GM19468 (cell line): ENCODE data around the gene APOC1.
"Not testable (repeated sequence)": the region's sequence is repeated elsewhere in the genome, so short reads cannot be mapped to it uniquely, and the experiment has no call there.

ENCODE experiments used
- ATAC-seq: cut with Tn5 transposase; IDR thresholded peaks from one replicate; pipeline ENCODE4 v1.9.1; 2021; ENCODE audit warnings: mild to moderate bottlenecking, moderate library complexity, moderate number of reproducible peaks; ENCODE audit not compliant: unreplicated experiment; ENCODE audit errors: extremely low read depth

APOC1 gene

DNA sequence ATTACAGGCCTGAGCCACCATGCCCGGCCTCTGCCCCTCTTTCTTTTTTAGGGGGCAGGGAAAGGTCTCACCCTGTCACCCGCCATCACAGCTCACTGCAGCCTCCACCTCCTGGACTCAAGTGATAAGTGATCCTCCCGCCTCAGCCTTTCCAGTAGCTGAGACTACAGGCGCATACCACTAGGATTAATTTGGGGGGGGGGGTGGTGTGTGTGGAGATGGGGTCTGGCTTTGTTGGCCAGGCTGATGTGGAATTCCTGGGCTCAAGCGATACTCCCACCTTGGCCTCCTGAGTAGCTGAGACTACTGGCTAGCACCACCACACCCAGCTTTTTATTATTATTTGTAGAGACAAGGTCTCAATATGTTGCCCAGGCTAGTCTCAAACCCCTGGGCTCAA, 4.6 kb upstream of the APOC1 start:
- no peak for ATAC-seq

DNA sequence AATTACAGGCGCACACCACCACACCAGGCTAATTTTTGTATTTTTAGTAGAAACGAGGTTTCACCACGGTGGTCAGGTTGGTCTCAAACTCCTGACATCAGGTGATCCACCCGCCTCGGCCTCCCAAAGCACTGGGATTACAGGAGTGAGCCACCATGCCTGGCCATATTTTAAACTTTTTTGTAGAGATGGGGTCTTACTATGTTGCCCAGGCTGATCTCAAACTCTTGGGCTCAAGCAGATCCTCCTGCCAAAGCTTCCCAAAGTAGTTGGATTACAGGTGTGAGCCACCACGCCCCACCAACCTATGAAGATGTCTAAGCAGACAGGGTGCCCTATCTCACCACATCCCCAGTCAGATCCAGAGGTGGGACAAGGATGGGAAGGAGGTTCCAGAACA, 2.5 kb upstream of the APOC1 start:
- ATAC-seq, result not testable (repeated sequence)

DNA sequence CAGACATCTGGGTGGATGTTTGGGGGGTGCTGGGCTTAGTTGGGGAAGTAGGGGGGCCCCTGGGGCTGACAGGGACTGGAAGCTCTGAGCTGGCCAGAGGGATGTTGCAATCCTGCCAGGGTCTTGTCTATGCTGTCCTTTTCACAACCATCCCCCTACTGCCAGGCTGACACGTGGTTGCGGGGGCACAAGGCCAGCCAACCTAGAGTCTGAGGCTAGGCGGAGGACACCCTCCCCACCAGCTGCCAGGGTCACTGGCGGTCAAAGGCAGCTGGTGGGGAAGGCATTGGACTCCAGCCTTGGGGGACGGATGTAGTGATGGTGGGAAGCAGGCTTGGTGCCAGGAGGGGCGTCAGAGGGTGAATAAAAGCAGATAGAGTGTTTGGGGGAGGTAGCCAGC, 1.6 kb upstream of the APOC1 start:
- no peak for ATAC-seq

DNA sequence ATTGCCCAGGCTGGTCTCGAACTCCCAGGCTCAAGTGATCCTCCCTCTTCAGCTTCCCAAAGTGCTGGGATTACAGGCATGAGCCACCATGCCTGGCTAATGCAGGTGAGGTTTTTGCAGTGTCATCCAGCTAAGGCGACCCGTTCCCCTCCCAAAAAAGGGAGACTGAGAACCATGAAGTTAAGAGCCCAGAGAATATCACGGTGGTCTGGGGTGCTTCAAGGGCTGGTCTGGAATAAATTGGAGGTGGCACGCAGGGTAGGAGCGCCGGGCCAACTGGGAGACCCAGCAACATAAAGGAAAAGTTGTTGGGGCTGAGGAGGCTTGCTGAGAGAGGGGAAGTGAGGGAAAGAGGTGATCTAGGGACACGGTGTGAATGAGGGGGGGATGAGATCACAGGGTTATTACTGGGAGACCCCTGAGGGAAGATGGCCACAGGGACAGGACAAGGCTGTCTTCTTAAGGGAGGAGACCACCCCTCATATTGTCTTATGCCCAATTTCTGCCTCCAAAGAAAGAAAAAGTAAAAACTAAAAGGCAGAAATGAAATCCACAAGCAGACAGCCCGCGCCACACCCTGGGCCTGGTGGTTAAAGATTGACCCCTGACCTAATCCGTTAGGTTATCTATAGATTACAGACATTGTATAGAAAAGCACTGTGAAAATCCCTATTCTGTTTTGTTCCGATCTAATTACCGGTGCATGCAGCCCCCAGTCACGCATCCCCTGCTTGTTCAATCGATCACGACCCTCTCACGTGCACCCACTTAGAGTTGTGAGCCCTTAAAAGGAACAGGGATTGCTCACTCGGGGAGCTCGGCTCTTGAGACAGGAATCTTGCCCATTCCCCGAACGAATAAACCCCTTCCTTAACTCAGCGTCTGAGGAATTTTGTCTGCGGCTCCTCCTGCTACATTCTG, 636 bp upstream of the APOC1 start:
- ATAC-seq, result not testable (repeated sequence)

DNA sequence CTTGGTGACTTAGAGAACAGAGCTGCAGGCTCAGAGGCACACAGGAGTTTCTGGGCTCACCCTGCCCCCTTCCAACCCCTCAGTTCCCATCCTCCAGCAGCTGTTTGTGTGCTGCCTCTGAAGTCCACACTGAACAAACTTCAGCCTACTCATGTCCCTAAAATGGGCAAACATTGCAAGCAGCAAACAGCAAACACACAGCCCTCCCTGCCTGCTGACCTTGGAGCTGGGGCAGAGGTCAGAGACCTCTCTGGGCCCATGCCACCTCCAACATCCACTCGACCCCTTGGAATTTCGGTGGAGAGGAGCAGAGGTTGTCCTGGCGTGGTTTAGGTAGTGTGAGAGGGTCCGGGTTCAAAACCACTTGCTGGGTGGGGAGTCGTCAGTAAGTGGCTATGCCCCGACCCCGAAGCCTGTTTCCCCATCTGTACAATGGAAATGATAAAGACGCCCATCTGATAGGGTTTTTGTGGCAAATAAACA, 9.9 kb downstream of the APOC1 start:
- ATAC-seq, result no peak

DNA sequence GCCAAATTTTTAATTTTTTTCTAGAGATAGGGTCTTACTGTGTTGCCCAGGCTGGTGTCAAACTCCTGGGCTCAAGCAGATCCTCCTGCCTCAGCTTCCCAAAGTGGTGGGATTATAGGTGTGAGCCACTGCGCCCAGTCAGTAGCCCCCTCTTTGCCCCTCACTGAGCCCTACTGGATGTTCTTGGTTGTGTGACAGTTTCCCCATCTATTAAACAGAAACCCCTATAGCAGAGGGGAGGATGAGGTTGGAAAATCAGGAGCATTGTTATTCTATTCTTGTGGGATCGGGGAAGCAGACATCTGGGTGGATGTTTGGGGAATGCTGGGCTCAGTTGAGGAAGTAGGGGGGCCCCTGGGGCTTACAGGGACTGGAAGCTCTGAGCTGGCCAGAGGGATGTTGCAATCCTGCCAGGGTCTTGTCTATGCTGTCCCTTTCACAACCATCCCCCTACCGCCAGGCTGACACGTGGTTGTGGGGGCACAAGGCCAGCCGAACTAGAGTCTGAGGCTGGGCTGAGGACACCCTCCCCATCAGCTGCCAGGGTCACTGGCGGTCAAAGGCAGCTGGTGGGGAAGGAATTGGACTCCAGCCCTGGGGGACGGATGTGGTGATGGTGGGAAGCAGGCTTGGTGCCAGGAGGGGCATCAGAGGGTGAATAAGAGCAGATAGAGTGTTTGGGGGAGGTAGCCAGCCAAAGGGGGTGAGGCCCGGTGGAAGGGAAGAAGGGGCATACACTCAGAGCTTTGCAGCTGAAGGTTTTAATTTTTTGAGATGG, 10.9 kb downstream of the APOC1 start:
- no peak for ATAC-seq

DNA sequence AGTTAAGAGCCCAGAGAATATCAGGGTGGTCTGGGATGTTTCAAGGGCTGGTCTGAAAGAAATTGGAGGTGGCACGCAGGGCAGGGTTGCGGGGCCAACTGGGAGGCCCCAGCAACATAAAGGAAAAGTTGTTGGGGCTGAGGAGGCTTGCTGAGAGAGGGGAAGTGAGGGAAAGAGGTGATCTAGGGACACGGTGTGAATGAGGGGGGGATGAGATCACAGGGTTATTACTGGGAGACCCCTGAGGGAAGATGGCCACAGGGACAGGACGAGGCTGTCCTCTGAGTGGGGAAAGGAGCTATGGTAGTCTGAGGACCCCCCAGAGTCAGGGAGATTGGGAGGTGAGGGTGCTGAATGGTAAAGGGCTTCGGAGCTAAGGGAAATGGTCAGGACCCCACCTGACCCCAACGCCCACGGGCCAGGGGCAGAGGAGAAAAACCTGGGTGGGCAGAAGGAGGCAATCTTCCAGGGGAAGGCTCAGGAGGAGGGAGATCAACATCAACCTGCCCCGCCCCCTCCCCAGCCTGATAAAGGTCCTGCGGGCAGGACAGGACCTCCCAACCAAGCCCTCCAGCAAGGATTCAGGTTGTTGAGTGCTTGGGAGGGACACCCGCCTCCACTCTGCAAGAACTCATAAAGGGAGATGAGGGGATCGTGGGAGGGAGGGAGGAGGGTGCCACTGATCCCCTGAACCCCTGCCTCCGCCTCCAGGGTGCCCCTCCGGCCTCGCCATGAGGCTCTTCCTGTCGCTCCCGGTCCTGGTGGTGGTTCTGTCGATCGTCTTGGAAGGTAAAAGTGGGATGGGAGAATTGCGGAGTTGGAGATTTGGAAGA, 12.1 kb downstream of the APOC1 start:
- not testable (repeated sequence) for ATAC-seq

DNA sequence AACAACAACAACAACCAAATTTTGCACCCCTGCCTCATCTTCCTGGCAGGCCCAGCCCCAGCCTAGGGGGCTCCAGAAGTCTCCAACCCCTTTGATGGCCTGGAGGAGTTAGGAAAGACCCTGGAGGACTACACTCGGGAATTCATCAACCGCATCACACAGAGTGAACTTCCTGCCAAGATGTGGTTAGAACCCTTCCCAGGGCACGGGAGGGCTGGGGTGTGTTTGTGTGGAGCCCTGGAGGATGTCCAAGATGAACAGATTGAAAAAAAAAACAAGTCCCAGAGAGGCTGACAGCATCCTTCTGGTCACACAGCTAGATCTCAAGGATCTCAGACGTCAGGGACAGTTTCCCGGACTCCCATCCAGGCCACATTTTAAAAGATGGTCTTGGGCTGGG, 13.3 kb downstream of the APOC1 start:
- ATAC-seq, result no peak

DNA sequence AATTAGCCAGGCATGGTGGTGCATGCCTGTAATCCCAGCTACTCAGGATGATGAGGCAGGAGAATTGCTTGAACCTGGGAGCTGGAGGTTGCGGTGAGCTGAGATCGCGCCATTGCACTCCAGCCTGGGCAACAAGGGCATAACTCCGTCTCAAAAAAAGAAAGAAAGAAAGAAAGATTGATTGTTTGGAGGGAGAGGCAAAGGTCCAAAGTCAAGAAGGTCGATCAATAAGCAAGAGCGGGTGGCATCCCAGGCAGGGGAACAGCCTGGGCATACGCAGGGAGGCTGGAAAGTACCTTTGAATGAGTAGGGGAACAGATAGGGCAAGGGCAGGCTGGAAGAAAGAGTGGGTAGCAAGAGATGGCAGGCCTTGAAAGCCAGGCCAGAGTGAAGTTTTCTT, 15.7 kb downstream of the APOC1 start:
- no peak for ATAC-seq

DNA sequence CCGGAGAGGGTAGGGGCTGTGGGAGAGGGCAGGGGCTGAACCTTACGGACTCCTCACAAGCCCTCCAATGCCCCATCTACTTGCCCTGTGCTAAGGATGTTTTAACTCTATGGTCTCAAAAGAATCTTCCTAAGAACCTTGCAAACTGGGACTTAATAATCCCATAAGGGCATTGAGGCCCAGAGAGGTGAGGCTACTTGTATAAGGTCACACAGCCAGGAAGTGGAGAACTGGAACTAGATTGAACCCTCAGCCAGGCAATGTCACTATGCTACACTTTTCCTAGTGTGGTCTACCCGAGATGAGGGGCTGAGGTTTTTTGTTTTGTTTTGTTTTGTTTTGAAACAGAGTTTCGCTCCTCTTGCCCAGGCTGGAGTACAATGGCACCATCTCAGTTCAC, 17.1 kb downstream of the APOC1 start:
- ATAC-seq, result no peak

DNA sequence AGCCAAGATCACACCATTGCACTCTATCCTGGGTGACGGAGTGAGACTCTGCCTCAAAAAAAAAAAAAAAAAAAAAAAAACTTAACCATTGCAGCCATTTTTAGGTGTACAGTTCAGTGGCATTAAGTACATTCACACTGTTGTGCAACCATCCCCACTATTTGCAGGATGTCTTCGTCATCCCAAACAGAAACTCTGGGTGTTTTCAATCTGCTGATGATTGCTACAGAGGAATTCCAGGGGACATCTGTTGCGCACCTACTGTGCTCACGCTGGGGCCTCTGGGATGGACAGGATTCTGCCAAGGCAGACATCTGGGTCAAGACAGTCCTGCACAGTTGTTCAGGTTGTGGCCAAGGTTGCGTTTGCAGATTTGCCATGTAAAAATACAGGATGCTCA, 25.3 kb downstream of the APOC1 start:
- no peak for ATAC-seq

DNA sequence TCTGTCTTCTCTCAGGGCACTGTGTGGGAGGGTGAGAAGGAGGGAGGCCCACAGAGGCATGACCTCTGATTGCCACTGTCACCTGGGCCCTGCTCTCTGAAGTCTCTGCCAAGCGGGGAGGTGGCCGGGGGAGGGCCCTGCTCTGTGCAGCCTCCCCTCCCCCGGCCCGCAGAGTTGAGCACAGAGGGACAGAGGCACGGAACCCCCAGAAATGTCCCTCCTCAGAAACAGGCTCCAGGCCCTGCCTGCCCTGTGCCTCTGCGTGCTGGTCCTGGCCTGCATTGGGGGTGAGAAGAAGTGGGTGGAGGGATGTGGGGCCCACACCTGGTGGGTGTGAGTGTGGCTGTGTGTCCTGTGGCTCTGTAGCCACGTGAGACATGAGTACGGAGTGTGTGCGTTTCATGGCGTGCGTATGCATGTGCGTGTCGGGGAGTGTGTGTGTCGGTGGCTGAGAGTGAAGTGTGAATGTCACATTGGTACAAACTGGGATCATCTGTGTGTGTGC, 27.7 kb downstream of the APOC1 start, which contains the start of gene APOC4:
Gene APOC4 (plus strand): TSS at position 171 of the 505 bp plus-strand sequence. CDS start 41 bp downstream, at position 212.
- ATAC-seq, result no peak

DNA sequence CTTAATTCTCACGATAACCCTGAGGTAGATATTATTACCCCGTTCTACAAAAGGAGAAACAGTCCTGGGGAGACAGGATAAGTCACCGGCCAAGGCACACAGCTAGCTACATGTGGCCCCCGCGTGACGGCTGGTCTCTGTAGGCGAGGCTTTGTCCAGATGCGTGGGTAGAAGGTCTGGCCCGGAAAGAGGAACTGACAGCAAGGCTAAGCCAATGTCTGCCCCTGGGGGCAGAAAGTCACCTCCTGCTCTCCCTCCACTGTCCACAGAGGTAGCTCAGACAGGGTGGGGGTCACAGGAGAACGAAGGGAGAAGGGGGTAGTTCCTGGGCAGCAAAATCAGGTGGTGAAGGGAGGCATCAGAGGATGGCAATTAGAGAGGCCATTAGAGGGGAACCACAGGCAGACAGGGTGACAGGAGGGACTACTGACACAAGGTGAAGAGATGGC, 29.4 kb downstream of the APOC1 start:
- no peak for ATAC-seq

DNA sequence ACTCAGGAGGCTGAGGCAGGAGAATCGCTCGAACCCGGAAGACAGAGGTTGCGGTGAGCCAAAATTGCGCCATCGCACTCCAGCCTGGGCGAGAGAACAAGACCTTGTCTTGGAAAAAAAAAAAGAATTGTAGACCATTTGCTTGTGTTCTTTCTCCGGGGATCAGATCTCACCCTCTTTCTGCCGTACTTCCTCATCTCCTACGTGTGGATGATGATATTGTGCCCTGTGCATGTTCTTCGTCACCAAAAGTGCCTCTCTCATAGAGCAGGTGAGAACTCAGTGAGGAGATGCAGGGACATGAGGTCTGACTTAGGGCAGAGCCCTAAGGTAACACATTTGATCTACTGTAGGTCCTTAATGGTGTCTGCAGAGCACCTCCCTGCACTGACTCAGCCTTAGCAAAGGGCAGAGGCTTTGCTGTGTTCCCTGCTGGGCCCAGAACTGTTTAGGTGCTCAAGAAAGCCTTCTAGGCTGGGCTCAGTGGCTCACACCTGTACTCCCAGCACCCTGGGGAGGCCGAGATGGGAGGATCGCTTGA, 32.7 kb downstream of the APOC1 start:
- no peak for ATAC-seq

DNA sequence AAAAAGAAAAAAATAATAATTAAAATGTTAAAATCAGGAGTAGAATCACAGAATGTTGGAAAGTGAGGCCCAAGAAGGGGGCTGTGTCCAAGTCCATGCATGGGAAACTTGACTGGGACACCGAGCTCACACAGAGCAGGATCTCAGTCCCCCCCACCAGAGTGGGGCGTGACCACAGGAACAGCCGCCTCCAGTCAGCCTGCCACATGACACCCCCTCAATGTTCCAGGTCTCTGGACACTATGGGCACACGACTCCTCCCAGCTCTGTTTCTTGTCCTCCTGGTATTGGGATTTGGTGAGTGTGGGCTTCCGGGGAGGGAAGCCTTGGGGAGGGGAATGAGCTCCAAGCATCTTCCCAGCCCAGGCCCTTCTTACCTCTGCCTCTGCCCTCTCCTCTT, 33.8 kb downstream of the APOC1 start:
- no peak for ATAC-seq

DNA sequence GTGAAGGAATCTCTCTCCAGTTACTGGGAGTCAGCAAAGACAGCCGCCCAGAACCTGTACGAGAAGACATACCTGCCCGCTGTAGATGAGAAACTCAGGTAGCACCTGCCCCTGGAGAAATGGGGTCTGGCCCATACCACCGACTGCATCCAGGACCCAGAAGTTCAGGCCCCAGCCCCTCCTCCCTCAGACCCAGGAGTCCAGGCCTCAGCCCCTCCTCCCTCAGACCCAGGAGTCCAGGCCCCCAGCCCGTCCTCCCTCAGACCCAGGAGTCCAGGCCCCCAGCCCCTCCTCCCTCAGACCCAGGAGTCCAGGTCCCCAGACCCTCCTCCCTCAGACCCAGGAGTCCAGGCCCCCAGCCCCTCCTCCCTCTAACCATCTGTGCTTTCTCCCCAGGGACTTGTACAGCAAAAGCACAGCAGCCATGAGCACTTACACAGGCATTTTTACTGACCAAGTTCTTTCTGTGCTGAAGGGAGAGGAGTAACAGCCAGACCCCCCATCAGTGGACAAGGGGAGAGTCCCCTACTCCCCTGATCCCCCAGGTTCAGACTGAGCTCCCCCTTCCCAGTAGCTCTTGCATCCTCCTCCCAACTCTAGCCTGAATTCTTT, 34.5 kb downstream of the APOC1 start:
- no peak for ATAC-seq

DNA sequence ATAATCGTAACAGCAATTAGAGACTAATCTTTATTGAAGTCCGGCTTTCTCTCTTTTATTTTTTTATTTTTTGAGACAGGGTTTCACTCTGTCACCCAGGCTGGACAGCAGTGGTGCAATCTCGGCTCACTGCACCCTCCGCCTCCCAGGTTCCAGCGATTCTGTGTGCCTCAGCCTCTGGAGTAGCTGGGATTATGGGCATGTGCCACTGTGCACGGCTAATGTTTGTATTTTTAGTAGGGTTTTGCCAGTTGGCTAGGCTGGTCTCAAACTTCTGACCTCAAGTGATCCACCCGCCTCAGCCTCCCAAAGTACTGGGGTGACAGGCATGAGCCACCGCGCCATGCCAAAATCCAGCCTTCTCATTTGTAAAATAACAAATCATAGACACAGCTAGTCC, 35.1 kb downstream of the APOC1 start:
- no peak for ATAC-seq

DNA sequence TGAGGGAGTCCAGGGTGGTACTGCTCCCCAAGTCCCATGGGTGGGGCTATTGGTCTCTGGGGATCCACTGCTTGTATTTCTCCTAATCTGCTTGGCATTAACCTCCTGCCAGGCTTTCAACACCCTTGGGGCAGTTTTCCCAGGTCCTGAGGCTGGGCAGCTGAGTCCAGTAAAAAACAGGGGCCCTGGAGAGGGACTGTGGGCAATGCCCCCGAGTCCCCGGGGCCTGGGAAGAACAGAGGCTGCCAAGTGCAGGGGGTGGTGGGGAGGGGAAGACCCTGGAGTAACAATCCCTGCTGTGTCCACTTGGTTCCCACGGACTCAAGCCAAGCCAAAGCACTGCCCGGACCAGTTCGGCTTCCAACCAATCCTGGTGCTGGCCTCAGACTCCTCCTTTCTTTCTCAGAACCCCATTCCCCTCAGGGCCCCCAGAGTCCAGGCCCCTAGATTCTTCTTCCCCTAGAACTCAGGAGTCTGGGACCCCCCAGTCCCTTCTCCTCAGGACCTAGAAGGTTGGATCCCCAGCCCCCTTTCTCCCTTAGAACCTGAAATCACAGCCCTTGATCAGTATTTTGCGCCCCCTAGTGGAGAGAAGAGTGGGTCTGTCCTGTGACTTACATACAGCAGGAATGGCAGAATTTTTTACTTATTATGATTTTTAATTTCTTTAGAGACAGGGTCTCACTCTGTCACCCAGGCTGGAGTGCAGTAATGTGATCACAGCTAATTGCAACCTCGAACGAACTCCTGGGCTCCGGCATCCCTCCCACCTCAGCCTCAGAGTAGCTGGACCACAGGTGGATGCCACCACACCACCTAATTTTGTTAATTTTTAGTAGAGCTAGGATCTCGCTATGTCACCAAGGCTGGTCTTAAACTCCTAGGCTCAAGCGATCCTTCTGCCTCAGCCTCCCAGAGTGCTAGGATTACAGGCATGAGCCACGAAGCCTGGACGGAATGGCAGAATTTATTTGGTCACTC, 37.1 kb downstream of the APOC1 start:
- ATAC-seq, result no peak
